Breast epithelium (tissue), 4 donors: Measurements from ENCODE around the gene NT5C2. TPM values are rescaled to one million over a fixed set of nuclear protein-coding genes. Genes with fewer than 3 reads are reported as not detected.

Experiments used
- DNase-seq, 2 donors: peaks; one replicate each; pipeline ENCODE4 v3.0.0-alpha.2; 2019; ENCODE audit warnings: low spot score in 2 of 2
- H3K27ac ChIP-seq, 2 donors: fragments of 200-600 bp; sonication (generic) in 1 of 2; one replicate each; pipeline ENCODE4 v1.5.1; 2016 to 2019; ENCODE audit warnings: mild to moderate bottlenecking in 1 of 2
- H3K27me3 ChIP-seq, 2 donors: fragments of 200-600 bp; sonication (generic) in 1 of 2; one replicate each; pipeline versions ENCODE4 v1.5.1 to v1.6.0; 2017 to 2019; ENCODE audit warnings: control low read depth in 1 of 2, mild to moderate bottlenecking in 1 of 2
- H3K36me3 ChIP-seq: fragments of 200-600 bp; one replicate; pipeline ENCODE4 v1.5.1; 2019
- H3K4me1 ChIP-seq, 2 donors: fragments of 200-600 bp; sonication (generic); one replicate each; pipeline ENCODE4 v1.5.1; 2016 to 2019; ENCODE audit warnings: control low read depth in 1 of 2
- H3K4me3 ChIP-seq, 3 donors: fragments of 200-600 bp; sonication (generic); 1 replicate in 2 of 3; 2 replicates in 1 of 3; pipeline ENCODE4 v1.5.1; 2016 to 2019; ENCODE audit warnings: mild to moderate bottlenecking in 3 of 3, moderate library complexity in 2 of 3
- H3K9me3 ChIP-seq, 2 donors: fragments of 200-600 bp; sonication (generic) in 1 of 2; one replicate each; pipeline ENCODE4 v1.5.1; 2016 to 2019; ENCODE audit warnings: control low read depth in 1 of 2
- POLR2A ChIP-seq: fragments of 450-650 bp; IDR thresholded peaks from one replicate; pipeline ENCODE4 v1.6.1; 2016; ENCODE audit warnings: antibody characterized with exemption, mild to moderate bottlenecking, moderate library complexity
- POLR2AphosphoS5 ChIP-seq, 3 donors: sonication (generic); formaldehyde crosslinking; IDR thresholded peaks; one replicate each; pipeline ENCODE4 v1.6.1; 2017; ENCODE audit warnings: antibody characterized with exemption in 3 of 3
- intact Hi-C: fragments of 100-400 bp; cut with DNase I; formaldehyde crosslinking; loops from one replicate; pipeline ENCODE4 v1.15.1; 2023; ENCODE audit warnings: low total_unique reads
- total RNA-seq, 3 donors: library from RNA; depleted of rRNA; stranded (reverse); fragments of >200 nt; gene quantifications; one replicate each; pipeline ENCODE4 v1.1.0, GENCODE V29; 2016
- TF ChIP-seq, protein P1 (sequence below), 3 donors: fragments of 450-650 bp; IDR thresholded peaks; one replicate each; pipeline ENCODE4 v1.5.1; 2016 to 2017; ENCODE audit warnings: antibody characterized with exemption in 3 of 3, mild to moderate bottlenecking in 3 of 3, moderate library complexity in 3 of 3

Gene NT5C2
- total RNA-seq, 3 donors from 2014 or later, result 52.8 to 122 (median 73.1) TPM

DNA sequence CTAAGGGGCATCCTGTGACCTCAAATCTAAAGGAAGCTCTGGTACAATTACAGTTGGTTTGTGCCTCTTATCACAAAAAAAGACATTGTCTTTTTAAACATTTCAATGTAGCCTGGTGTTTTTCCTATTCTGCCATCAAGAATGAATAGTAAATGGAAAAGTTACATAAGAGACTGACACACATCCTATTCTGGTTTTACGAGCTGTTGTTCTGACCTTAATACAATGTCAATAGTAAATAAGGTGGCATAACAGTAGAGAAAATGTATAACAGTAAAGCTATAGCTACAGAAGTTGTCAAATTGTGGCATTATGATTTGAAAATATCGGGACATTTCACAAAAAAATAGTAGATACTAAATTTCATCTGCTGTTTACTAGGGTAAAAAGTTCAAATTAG is 88.4 kb downstream of the NT5C2 start:
- Histone ChIP-seq H3K4me3 (no peak overlapping the region), H3K4me1 (no peaks in the 10 kb centered on the region), H3K36me3 (peaks cover 4% of the 10 kb centered on the region), H3K27ac (no peak overlapping the region), H3K27me3 (no peaks in the 10 kb centered on the region), H3K9me3 (no peaks in the 10 kb centered on the region)
- intact Hi-C loops, result no loop called here
- DNase-seq, result no peak
- TF ChIP-seq POLR2A, result no peak
- TF ChIP-seq POLR2AphosphoS5 (IDR thresholded peaks at IDR 0.05), result no peak
- TF ChIP-seq, protein P1, sequence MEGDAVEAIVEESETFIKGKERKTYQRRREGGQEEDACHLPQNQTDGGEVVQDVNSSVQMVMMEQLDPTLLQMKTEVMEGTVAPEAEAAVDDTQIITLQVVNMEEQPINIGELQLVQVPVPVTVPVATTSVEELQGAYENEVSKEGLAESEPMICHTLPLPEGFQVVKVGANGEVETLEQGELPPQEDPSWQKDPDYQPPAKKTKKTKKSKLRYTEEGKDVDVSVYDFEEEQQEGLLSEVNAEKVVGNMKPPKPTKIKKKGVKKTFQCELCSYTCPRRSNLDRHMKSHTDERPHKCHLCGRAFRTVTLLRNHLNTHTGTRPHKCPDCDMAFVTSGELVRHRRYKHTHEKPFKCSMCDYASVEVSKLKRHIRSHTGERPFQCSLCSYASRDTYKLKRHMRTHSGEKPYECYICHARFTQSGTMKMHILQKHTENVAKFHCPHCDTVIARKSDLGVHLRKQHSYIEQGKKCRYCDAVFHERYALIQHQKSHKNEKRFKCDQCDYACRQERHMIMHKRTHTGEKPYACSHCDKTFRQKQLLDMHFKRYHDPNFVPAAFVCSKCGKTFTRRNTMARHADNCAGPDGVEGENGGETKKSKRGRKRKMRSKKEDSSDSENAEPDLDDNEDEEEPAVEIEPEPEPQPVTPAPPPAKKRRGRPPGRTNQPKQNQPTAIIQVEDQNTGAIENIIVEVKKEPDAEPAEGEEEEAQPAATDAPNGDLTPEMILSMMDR (IDR thresholded peaks at IDR 0.05), result no peak

DNA sequence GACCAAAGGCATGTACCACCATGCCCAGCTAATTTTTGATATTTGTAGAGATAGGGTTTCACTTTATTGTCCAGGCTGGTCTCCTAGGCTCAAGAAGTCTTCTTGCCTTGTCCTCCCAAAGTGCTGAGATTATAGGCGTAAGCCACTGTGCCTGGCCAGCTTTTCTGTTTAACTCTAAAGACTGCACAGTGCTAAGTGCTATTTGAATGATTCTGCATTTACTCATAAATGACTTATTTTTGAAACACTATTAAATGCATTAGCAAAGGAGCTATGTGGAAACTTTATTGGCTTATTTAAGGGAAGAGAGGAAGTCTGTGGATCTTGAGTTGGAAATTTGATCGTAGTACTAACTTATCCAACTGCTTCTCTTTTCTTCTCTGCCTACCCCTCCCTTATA is 89.1 kb downstream of the NT5C2 start:
- Histone ChIP-seq H3K36me3 (peaks cover 4% of the 10 kb centered on the region), H3K27me3 (no peaks in the 10 kb centered on the region), H3K4me1 (no peaks in the 10 kb centered on the region), H3K4me3 (no peak overlapping the region), H3K9me3 (no peaks in the 10 kb centered on the region), H3K27ac (no peak overlapping the region)
- DNase-seq, result no peak
- TF ChIP-seq POLR2A, result no peak
- TF ChIP-seq, protein P1 (IDR thresholded peaks at IDR 0.05), result no peak
- TF ChIP-seq POLR2AphosphoS5 (IDR thresholded peaks at IDR 0.05), result no peak
- intact Hi-C loops, result no loop called here

DNA sequence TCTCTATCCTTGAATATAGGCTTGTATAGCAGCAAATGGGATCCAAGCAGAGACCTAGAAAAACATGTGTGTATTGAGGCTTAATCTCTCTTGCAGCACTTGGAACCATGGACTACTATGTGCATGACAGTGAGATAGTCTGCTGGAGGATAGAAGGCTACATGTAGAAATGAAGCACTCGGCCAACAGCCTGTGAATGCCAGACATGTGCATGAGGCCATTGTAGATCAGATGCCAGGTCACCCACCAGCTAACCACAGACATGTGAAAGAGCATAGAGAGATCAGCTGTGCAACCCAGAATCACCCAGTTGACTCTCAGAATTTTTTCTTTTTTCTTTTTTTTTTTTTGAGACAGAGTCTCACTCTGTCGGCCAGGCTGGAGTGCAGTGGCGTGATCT is 90.9 kb downstream of the NT5C2 start:
- intact Hi-C loops, result no loop called here

DNA sequence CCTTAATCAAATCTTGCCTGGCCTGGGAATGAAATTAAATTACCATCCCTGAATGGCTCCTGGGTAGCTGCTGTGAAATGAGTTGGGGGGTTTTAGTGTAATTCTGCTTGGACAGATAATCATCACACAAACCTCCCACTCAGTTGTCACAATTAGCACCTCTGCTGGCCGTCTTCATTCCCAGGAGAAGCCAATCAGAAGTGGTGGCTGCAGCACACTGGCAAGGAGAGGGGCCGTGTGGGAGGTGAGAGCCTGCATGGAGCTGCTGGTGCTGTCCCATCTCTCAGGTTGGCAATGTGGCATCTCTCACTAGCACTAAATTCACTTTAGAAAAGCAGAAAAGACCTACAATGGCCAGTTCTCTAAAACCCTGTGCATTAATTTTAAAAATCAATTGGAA is 92.5 kb downstream of the NT5C2 start:
- intact Hi-C loops, result no loop called here
- Histone ChIP-seq H3K4me1 (no peaks in the 10 kb centered on the region), H3K36me3 (peaks cover 9% of the 10 kb centered on the region)

More for the DNA sequence above, 90.9 kb downstream of the NT5C2 start:
- no peaks in the 10 kb centered on the region for H3K9me3 ChIP-seq
- H3K4me1 ChIP-seq, result no peaks in the 10 kb centered on the region
- peaks cover 9% of the 10 kb centered on the region for H3K36me3 ChIP-seq
- no peak overlapping the region for H3K4me3 ChIP-seq
- H3K27me3 ChIP-seq, result no peaks in the 10 kb centered on the region
- TF ChIP-seq POLR2AphosphoS5 (IDR thresholded peaks at IDR 0.05) (no peak), POLR2A (no peak)
- TF ChIP-seq, protein P1 (IDR thresholded peaks at IDR 0.05), result no peak
- H3K27ac ChIP-seq, result no peak overlapping the region
- DNase-seq, result no peak

DNA sequence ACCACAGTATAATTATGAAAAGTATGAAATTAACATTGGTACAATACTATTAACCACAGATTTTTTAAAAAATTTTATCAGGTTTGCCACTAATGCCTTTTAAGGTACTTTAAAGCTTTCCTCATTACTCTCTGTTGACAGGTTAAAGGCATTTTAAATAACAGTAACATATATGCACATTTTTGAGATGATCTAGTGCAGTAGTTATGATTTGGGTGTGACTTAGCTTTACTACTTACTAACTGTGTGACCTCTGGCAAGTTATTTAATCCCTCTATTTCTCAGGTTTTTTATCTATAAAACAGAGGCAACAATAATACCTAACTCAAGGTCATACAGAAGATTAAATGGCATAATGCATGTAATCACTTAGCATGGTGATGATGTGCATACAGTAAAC is 94.8 kb downstream of the NT5C2 start:
- peaks cover 10% of the 10 kb centered on the region for H3K36me3 ChIP-seq

More for the DNA sequence above, 92.5 kb downstream of the NT5C2 start:
- TF ChIP-seq, protein P1 (IDR thresholded peaks at IDR 0.05), result no peak
- TF ChIP-seq POLR2AphosphoS5 (IDR thresholded peaks at IDR 0.05) (no peak), POLR2A (no peak)
- Histone ChIP-seq H3K27ac (no peak overlapping the region), H3K27me3 (no peaks in the 10 kb centered on the region), H3K4me3 (no peak overlapping the region), H3K9me3 (no peaks in the 10 kb centered on the region)
- no peak for DNase-seq

More for the DNA sequence above, 94.8 kb downstream of the NT5C2 start:
- no peak for DNase-seq
- no peaks in the 10 kb centered on the region for H3K9me3 ChIP-seq
- no peak overlapping the region for H3K27ac ChIP-seq
- intact Hi-C loops, result no loop called here
- H3K4me1 ChIP-seq, result no peaks in the 10 kb centered on the region
- no peak overlapping the region for H3K4me3 ChIP-seq
- H3K27me3 ChIP-seq, result no peaks in the 10 kb centered on the region
- TF ChIP-seq, protein P1 (IDR thresholded peaks at IDR 0.05), result no peak
- TF ChIP-seq POLR2A (no peak), POLR2AphosphoS5 (IDR thresholded peaks at IDR 0.05) (no peak)
